Prostate gland (tissue), 2 donors: ENCODE results near the gene LSM2.

ENCODE experiments used
- CTCF ChIP-seq, 4 experiments: fragments of 200-600 bp in 2 of 4; fragments of 450-650 bp in 2 of 4; sonication (generic) in 2 of 4; IDR thresholded peaks; 1 replicate in 3 of 4; 2 replicates in 1 of 4; pipeline ENCODE4 v1.5.1; 2016 to 2019; ENCODE audit warnings: antibody characterized with exemption in 4 of 4, mild to moderate bottlenecking in 2 of 4, moderate library complexity in 2 of 4
- POLR2A ChIP-seq: fragments of 450-650 bp; IDR thresholded peaks from one replicate; pipeline ENCODE4 v1.6.1; 2016; ENCODE audit warnings: antibody characterized with exemption, mild to moderate bottlenecking
- POLR2AphosphoS5 ChIP-seq: sonication (generic); formaldehyde crosslinking; IDR thresholded peaks from one replicate; pipeline ENCODE4 v1.6.1; 2017; ENCODE audit warnings: antibody characterized with exemption

GRCh38 chr6:31794294-31794865 lies 12.4 kb downstream of the LSM2 start:
- no peak for TF ChIP-seq CTCF (IDR thresholded peaks at IDR 0.05)
- TF ChIP-seq POLR2A: no peak
- TF ChIP-seq POLR2AphosphoS5: no peak
